ENCODE results near the gene KATNIP.

GRCh38 chr16:27558434-27558833 is 8.5 kb downstream of the KATNIP start:
- TF ChIP-seq CTCF (IDR thresholded peaks at IDR 0.05) (no peak), POLR2A (IDR thresholded peaks at IDR 0.05) (no peak)

Measured in heart left ventricle (tissue), 13 donors.